NCI-H146 treated with DMSO at 0.1 percent for 48 hours (cell line): ENCODE data around the gene COX7A2.

Experiments
- DNase-seq: peaks from one replicate; lab custom pipeline; 2025; ENCODE audit not compliant: unreplicated experiment; lab: John Stamatoyannopoulos, UW

The COX7A2 gene

GRCh38 chr6:75201901-75202672 is 41.5 kb downstream of the COX7A2 start:
- DNase-seq: peak; percentile 68

GRCh38 chr6:75201021-75201420 is 42.6 kb downstream of the COX7A2 start:
- DNase-seq: no peak

GRCh38 chr6:75199889-75200288 is 43.7 kb downstream of the COX7A2 start:
- DNase-seq: no peak

- DNase-seq: no peak
Measured at GRCh38 chr6:75196081-75196687, 47.4 kb downstream of the COX7A2 start.

- no peak for DNase-seq
Measured at GRCh38 chr6:75188221-75188925, 55.2 kb downstream of the COX7A2 start.
